Ishikawa (cell line): ENCODE measurements around the gene PROCA1.
A peak's percentile ranks its signal among the peaks of the same experiment; 100 is the strongest.

Experiments
- TAF1 ChIP-seq: IDR thresholded peaks from 2 replicates; pipeline ENCODE4 v1.6.1; 2012; ENCODE audit warnings: low read depth, mild to moderate bottlenecking
- TF ChIP-seq, protein P1 (sequence below): IDR thresholded peaks from 2 replicates; pipeline ENCODE4 v1.6.1; 2012
- TF ChIP-seq, protein P2 (sequence below): IDR thresholded peaks from 2 replicates; pipeline ENCODE4 v1.6.1; 2012

DNA sequence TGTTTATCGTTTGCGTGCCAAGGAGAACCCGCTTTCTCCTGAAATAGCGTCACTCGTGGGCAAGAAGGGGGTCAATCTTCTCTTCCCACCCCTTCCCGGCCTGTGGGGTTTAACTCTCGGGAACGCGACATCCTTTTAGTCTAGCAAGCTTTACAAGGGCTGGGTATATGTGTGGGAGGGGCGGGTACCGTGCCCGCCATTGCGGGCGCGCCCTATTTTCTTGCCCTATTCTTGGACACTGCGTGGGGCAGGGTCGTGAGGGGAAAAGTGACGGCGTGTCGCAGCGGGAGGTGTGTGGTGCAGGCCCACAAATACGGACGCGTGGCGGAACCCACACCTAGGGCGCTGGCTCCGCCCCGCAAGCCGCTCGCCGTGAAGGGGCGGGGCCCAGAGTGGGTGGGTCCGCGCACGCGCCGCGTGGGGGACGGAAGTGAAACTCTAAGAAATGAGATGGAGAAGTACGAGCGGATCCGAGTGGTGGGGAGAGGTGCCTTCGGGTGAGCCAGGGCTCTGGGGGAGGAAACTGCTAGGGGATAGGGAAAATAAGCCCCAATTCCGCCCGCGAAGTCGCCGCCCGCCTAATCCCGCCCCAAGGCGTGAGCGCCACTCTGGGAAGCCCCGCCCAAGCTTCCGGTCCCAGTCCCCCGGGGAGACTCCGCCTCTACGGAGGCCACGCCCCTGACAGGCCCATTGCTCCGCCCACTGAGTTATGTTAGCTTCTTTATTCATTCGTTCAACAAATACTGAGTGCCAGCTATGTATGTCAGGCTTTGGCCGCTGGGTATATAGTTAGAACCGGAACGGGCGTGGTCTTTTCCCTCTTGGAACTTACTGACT, 16.9 kb upstream of the PROCA1 start, which contains the start of gene NEK8:
- TF ChIP-seq, protein P1, sequence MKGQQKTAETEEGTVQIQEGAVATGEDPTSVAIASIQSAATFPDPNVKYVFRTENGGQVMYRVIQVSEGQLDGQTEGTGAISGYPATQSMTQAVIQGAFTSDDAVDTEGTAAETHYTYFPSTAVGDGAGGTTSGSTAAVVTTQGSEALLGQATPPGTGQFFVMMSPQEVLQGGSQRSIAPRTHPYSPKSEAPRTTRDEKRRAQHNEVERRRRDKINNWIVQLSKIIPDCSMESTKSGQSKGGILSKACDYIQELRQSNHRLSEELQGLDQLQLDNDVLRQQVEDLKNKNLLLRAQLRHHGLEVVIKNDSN, result no peak
- peak; percentile 43 for TF ChIP-seq TAF1
- TF ChIP-seq, protein P2, sequence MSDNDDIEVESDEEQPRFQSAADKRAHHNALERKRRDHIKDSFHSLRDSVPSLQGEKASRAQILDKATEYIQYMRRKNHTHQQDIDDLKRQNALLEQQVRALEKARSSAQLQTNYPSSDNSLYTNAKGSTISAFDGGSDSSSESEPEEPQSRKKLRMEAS, result no peak; the same call in none of the 2 replicates
